Hepatocyte (in vitro differentiated cells): ENCODE measurements around the gene ATXN7L1. TPM values are rescaled to one million over a fixed set of nuclear protein-coding genes. Genes with fewer than 3 reads are reported as not detected.

Experiments used
- DNase-seq: peaks from one replicate; pipeline ENCODE4 v3.0.0-alpha.2; 2016; ENCODE audit warnings: low spot score
- H2AFZ ChIP-seq: fragments of 200-600 bp; sonication (generic); 2 replicates; pipeline ENCODE4 v1.6.0; 2016; ENCODE audit warnings: antibody characterized with exemption, mild to moderate bottlenecking
- H3K27ac ChIP-seq: fragments of 200-600 bp; sonication (generic); 2 replicates; pipeline ENCODE4 v1.5.1; 2016; ENCODE audit warnings: mild to moderate bottlenecking
- H3K27me3 ChIP-seq: fragments of 200-600 bp; sonication (generic); 2 replicates; pipeline ENCODE4 v1.6.1; 2016
- H3K36me3 ChIP-seq: fragments of 200-600 bp; sonication (generic); replicated peaks from 2 replicates; pipeline ENCODE4 v1.5.1; 2016; ENCODE audit warnings: low read depth; ENCODE audit not compliant: insufficient read depth
- H3K4me1 ChIP-seq: fragments of 200-600 bp; sonication (generic); 2 replicates; pipeline ENCODE4 v1.5.1; 2016; ENCODE audit warnings: mild to moderate bottlenecking, moderate library complexity; ENCODE audit not compliant: insufficient read depth
- H3K4me2 ChIP-seq: fragments of 200-600 bp; sonication (generic); 2 replicates; pipeline ENCODE4 v1.6.0; 2016
- H3K4me3 ChIP-seq: fragments of 200-600 bp; sonication (generic); 2 replicates; pipeline ENCODE4 v1.5.1; 2016; ENCODE audit warnings: mild to moderate bottlenecking
- H3K79me2 ChIP-seq: fragments of 200-600 bp; sonication (generic); 2 replicates; pipeline ENCODE4 v1.6.0; 2017; ENCODE audit warnings: mild to moderate bottlenecking
- H3K9me2 ChIP-seq: fragments of 200-600 bp; sonication (generic); replicated peaks from 2 replicates; pipeline ENCODE4 v1.6.0; 2017; ENCODE audit warnings: mild to moderate bottlenecking; ENCODE audit not compliant: insufficient read depth
- H3K9me3 ChIP-seq: fragments of 200-600 bp; sonication (generic); 2 replicates; pipeline ENCODE4 v1.5.1; 2016; ENCODE audit warnings: low read depth, mild to moderate bottlenecking
- H4K20me1 ChIP-seq: fragments of 200-600 bp; sonication (generic); 2 replicates; pipeline ENCODE4 v1.6.0; 2016; ENCODE audit warnings: mild to moderate bottlenecking; ENCODE audit not compliant: insufficient read depth, poor library complexity, severe bottlenecking
- CTCF ChIP-seq: fragments of 200-600 bp; sonication (generic); IDR thresholded peaks from 2 replicates; pipeline ENCODE4 v1.5.1; 2016; ENCODE audit warnings: antibody characterized with exemption, mild to moderate bottlenecking; ENCODE audit not compliant: poor library complexity
- EZH2 ChIP-seq: fragments of 200-600 bp; sonication (generic); IDR thresholded peaks from 2 replicates; pipeline ENCODE4 v1.6.1; 2016; ENCODE audit warnings: antibody characterized with exemption, mild to moderate bottlenecking, borderline replicate concordance
- EZH2phosphoT487 ChIP-seq: fragments of 200-600 bp; sonication (generic); IDR thresholded peaks from one replicate; pipeline ENCODE4 v1.6.1; 2018; ENCODE audit warnings: antibody characterized with exemption, mild to moderate bottlenecking, low read depth, moderate library complexity; ENCODE audit not compliant: unreplicated experiment, severe bottlenecking
- WGBS: methylation state at CpG from one replicate; pipeline ENCODE4 v1.1.6; 2016; ENCODE audit warnings: low lambda C conversion rate; ENCODE audit errors: missing lambda C conversion rate; 5-methylcytosine and 5-hydroxymethylcytosine counted together
- polyA plus RNA-seq: library from polyadenylated mRNA; unstranded; fragments of >200 nt; fragmentation: Nextera tagmentation; extraction: Ambion mirVana; gene quantifications from 2 replicates; pipeline ENCODE4 v1.2.1, GENCODE V29; 2016
- total RNA-seq: library from RNA; depleted of rRNA; stranded (reverse); fragments of >200 nt; gene quantifications from 2 replicates; pipeline ENCODE4 v1.2.3, GENCODE V29; 2014

The ATXN7L1 gene
- total and polyA plus RNA-seq, 2 experiments from 2014 or later, result 8.9 to 9.3 TPM

- H3K27me3 ChIP-seq, result no peaks in the 10 kb centered on the region
- H3K9me3 ChIP-seq, result no peaks in the 10 kb centered on the region
- H3K4me2 ChIP-seq, result no peak overlapping the region
- TF ChIP-seq EZH2phosphoT487 (no peak), EZH2 (no peak), CTCF (no peak)
- WGBS, result 83% methylated on average over 4 of the region's 4 CpGs
- no peak overlapping the region for H3K27ac ChIP-seq
- H3K36me3 ChIP-seq, result no peaks in the 10 kb centered on the region
- no peak overlapping the region for H2AFZ ChIP-seq
- peaks cover 9% of the 10 kb centered on the region for H3K4me1 ChIP-seq
- H4K20me1 ChIP-seq, result no peaks in the 10 kb centered on the region
- no peak for DNase-seq
- H3K79me2 ChIP-seq, result no peaks in the 10 kb centered on the region
- no peak overlapping the region for H3K4me3 ChIP-seq
- no peaks in the 10 kb centered on the region for H3K9me2 ChIP-seq
Observed at GRCh38 chr7:105674200-105674920, 202.0 kb downstream of the ATXN7L1 start.

- WGBS, result 90% methylated on average over 7 of the region's 7 CpGs
- TF ChIP-seq EZH2phosphoT487 (no peak), EZH2 (no peak), CTCF (no peak)
- DNase-seq, result no peak
- H2AFZ ChIP-seq, result no peak overlapping the region
- H4K20me1 ChIP-seq, result no peaks in the 10 kb centered on the region
- H3K36me3 ChIP-seq, result no peaks in the 10 kb centered on the region
- H3K27me3 ChIP-seq, result no peaks in the 10 kb centered on the region
- H3K4me1 ChIP-seq, result peaks cover 9% of the 10 kb centered on the region
- no peak overlapping the region for H3K27ac ChIP-seq
- H3K9me2 ChIP-seq, result no peaks in the 10 kb centered on the region
- H3K79me2 ChIP-seq, result no peaks in the 10 kb centered on the region
- no peak overlapping the region for H3K4me2 ChIP-seq
- no peak overlapping the region for H3K4me3 ChIP-seq
- no peaks in the 10 kb centered on the region for H3K9me3 ChIP-seq
Observed at GRCh38 chr7:105673367-105674084, 202.9 kb downstream of the ATXN7L1 start.

GRCh38 chr7:105672801-105673200, 203.6 kb downstream of the ATXN7L1 start:
- Histone ChIP-seq H2AFZ (no peak overlapping the region), H3K4me2 (no peak overlapping the region), H3K4me3 (no peak overlapping the region), H3K36me3 (no peaks in the 10 kb centered on the region), H3K27me3 (no peaks in the 10 kb centered on the region), H3K79me2 (no peaks in the 10 kb centered on the region), H3K4me1 (peaks cover 4% of the 10 kb centered on the region), H3K27ac (no peak overlapping the region), H3K9me3 (no peaks in the 10 kb centered on the region), H3K9me2 (no peaks in the 10 kb centered on the region), H4K20me1 (no peaks in the 10 kb centered on the region)
- no peak for DNase-seq
- TF ChIP-seq CTCF (no peak), EZH2phosphoT487 (no peak), EZH2 (no peak)
- 100% methylated on average over 2 of the region's 2 CpGs for WGBS
